ENCODE measurements around the gene TIGAR.

DNA sequence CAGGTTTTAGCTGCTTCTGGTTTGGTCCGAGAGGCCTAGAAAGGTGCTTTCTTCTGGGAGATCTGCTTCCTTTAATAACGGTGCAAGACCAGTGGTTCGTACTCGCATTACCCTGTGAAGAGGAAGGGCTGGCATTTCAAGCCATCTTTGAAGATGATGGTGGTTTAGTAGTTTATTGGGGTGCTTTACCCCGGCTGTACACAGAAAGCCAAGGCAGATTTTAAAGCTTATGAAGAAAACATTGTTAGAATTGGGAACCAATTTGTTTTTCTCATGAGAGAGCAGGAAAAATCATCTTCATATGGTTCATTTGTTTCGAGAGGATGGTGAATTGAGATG, 43.8 kb upstream of the TIGAR start:
- TF ChIP-seq, protein P1, sequence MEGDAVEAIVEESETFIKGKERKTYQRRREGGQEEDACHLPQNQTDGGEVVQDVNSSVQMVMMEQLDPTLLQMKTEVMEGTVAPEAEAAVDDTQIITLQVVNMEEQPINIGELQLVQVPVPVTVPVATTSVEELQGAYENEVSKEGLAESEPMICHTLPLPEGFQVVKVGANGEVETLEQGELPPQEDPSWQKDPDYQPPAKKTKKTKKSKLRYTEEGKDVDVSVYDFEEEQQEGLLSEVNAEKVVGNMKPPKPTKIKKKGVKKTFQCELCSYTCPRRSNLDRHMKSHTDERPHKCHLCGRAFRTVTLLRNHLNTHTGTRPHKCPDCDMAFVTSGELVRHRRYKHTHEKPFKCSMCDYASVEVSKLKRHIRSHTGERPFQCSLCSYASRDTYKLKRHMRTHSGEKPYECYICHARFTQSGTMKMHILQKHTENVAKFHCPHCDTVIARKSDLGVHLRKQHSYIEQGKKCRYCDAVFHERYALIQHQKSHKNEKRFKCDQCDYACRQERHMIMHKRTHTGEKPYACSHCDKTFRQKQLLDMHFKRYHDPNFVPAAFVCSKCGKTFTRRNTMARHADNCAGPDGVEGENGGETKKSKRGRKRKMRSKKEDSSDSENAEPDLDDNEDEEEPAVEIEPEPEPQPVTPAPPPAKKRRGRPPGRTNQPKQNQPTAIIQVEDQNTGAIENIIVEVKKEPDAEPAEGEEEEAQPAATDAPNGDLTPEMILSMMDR (conservative IDR thresholded peaks at IDR 0.05; ENCODE audit: low read length) = no peak; the same call in 1 of the 2 replicates
- no peak for TF ChIP-seq EZH2phosphoT487 (IDR thresholded peaks at IDR 0.05; ENCODE audit: borderline replicate concordance)
